ENCODE results near the gene CAPRIN1. TPM values are rescaled to one million over a fixed set of nuclear protein-coding genes. Genes with fewer than 3 reads are reported as not detected.

The CAPRIN1 gene
- polyA plus RNA-seq, 3 donors = 50.4 to 81.5 (median 59.2) TPM

- Mint-ChIP-seq H3K36me3 (peaks cover 59 to 67% of the 10 kb centered on the region in 2 donors), H3K4me1 (peaks cover 2% of the 10 kb centered on the region), H3K4me3 (no peak overlapping the region), H3K27me3 (ENCODE audit: low read depth in 3 of 3) (no peaks in the 10 kb centered on the region), H3K9me3 (no peaks in the 10 kb centered on the region), H3K27ac (no peak overlapping the region)
- no peak for DNase-seq
- H3K9me3 ChIP-seq (replicated peaks in 1 of 2; ENCODE audit: control insufficient read depth in 1 of 2, insufficient read depth in 1 of 2, low read length in 2 of 2) = no peaks in the 10 kb centered on the region
- H3K9ac ChIP-seq (ENCODE audit: insufficient read depth, low read length, poor library complexity, severe bottlenecking) = no peak overlapping the region
- H4K20me1 ChIP-seq (ENCODE audit: insufficient read depth, low read length) = peaks cover 7% of the 10 kb centered on the region
- H3K36me3 ChIP-seq (replicated peaks in 1 of 2; ENCODE audit: control insufficient read depth in 1 of 2, insufficient read depth in 2 of 2, low read length in 2 of 2) = peaks cover 72 to 81% of the 10 kb centered on the region in 2 donors
- H3K4me3 ChIP-seq (replicated peaks in 1 of 3; ENCODE audit: low read depth in 2 of 3, low read length in 3 of 3) = no peak overlapping the region
- no peak overlapping the region for H3K27ac ChIP-seq (ENCODE audit: low read depth in 1 of 2, low read length in 2 of 2)
- 100% methylated on average over 1 of the region's 2 CpGs for WGBS (ENCODE audit: insufficient coverage)
- H2AFZ ChIP-seq (ENCODE audit: insufficient read depth, low read depth, low read length, poor library complexity, severe bottlenecking) = no peak overlapping the region
- TF ChIP-seq CTCF (IDR thresholded peaks at IDR 0.05) = no peak
- intact Hi-C loops (cut with micrococcal nuclease) = no loop called here
- H3K4me1 ChIP-seq (ENCODE audit: control insufficient read depth in 1 of 2, insufficient read depth in 2 of 2, low read length in 2 of 2) = no peaks in the 10 kb centered on the region
- no peak overlapping the region for H3K4me2 ChIP-seq (replicated peaks; ENCODE audit: extremely low read depth, low read length, poor library complexity, severe bottlenecking)
- peaks cover 9% of the 10 kb centered on the region for H3K79me2 ChIP-seq (ENCODE audit: insufficient read depth, low read length)
- H3K27me3 ChIP-seq (ENCODE audit: control insufficient read depth in 2 of 2, insufficient read depth in 2 of 2, low read length in 2 of 2) = no peaks in the 10 kb centered on the region
These were observed 47.3 kb downstream of the CAPRIN1 start for GRCh38 chr11:34098813-34099212.

GRCh38 chr11:34104680-34105078 lies 53.1 kb downstream of the CAPRIN1 start:
- H3K4me1 Mint-ChIP-seq = peaks cover 25% of the 10 kb centered on the region
- no peak for TF ChIP-seq CTCF (IDR thresholded peaks at IDR 0.05)
- H3K27ac Mint-ChIP-seq = peak overlapping the region; percentile 96 to 99 (median 98)
- Histone ChIP-seq H2AFZ (ENCODE audit: insufficient read depth, low read depth, low read length, poor library complexity, severe bottlenecking) (peak overlapping the region; percentile 93), H3K4me2 (replicated peaks; ENCODE audit: extremely low read depth, low read length, poor library complexity, severe bottlenecking) (peak overlapping the region; percentile 95), H3K9ac (ENCODE audit: insufficient read depth, low read length, poor library complexity, severe bottlenecking) (peak overlapping the region; percentile 86), H3K36me3 (replicated peaks in 1 of 2; ENCODE audit: control insufficient read depth in 1 of 2, insufficient read depth in 2 of 2, low read length in 2 of 2) (peaks cover 27 to 45% of the 10 kb centered on the region in 2 donors), H3K4me1 (ENCODE audit: control insufficient read depth in 1 of 2, insufficient read depth in 2 of 2, low read length in 2 of 2) (peaks cover 16 to 24% of the 10 kb centered on the region in 2 donors), H3K27me3 (ENCODE audit: control insufficient read depth in 2 of 2, insufficient read depth in 2 of 2, low read length in 2 of 2) (no peaks in the 10 kb centered on the region), H3K4me3 (replicated peaks in 1 of 3; ENCODE audit: low read depth in 2 of 3, low read length in 3 of 3) (peak overlapping the region; percentile 47 to 89 (median 82)), H4K20me1 (ENCODE audit: insufficient read depth, low read length) (no peaks in the 10 kb centered on the region), H3K79me2 (ENCODE audit: insufficient read depth, low read length) (peaks cover 29% of the 10 kb centered on the region), H3K9me3 (replicated peaks in 1 of 2; ENCODE audit: control insufficient read depth in 1 of 2, insufficient read depth in 1 of 2, low read length in 2 of 2) (no peaks in the 10 kb centered on the region), H3K27ac (ENCODE audit: low read depth in 1 of 2, low read length in 2 of 2) (peak overlapping the region; percentile 86 to 98)
- peaks cover 26 to 28% of the 10 kb centered on the region in 2 donors for H3K36me3 Mint-ChIP-seq
- WGBS (ENCODE audit: insufficient coverage) = 25% methylated on average over 2 of the region's 6 CpGs
- no peak for DNase-seq
- H3K9me3 Mint-ChIP-seq = no peaks in the 10 kb centered on the region
- no peaks in the 10 kb centered on the region for H3K27me3 Mint-ChIP-seq (ENCODE audit: low read depth in 3 of 3)
- intact Hi-C loops (cut with micrococcal nuclease) = loop anchor here (2.0 to 10.0 kb wide), 2 partner anchors 54 to 250 kb away; partner anchors contain the start of genes CAPRIN1 (in 2 of the 2) and ABTB2 (in 1 of the 2)
- H3K4me3 Mint-ChIP-seq = peak overlapping the region; percentile 93 to 94
